ENCODE measurements around the gene PSMG4. TPM values are rescaled to one million over a fixed set of nuclear protein-coding genes. Genes with fewer than 3 reads are reported as not detected.
A peak's percentile ranks its signal among the peaks of the same experiment; 100 is the strongest.

The PSMG4 gene
- total RNA-seq, 1 experiment from 2014 or later, result 26.8 TPM

DNA sequence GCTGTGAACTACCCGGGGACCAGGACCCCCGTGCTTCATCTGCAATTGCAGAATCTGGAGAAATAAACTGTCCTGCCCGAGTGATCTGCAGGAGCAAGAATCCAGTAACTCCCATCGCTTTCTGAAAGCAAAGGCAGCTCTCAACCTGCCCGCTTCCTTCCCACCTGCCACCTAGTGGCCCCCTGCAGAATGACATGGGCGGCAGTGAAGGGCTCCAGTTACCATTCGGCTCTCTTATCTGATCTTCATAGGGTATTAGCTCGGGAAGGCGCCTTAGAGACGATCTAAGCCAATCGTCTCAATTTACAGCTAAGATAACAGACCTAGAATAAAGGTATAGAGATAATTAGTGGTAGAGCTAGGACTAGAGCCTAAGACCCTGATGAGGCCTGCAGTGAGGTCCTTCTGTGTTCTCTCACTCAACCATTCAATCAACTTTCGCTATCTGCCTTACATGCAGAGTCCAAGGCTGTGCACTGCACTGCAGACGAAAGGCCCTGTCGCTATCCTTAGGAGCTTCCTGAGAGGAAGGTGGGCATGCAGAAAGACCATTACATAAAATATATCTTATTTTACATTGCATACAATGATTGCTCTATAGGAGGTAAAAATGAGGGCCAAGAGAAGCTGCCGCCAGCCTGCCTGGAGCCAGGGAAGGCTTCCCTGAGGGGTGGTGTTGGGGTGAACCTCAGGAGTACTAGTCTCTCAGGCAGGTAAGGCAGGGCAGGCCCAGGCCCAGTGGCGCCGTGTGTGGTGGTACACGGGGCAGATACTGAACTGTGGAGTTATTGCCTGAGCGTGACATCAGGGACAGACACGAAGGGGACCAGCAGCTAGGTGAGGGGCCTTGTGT is 7.1 kb upstream of the PSMG4 start:
- peak; percentile 82 for DNase-seq (ENCODE audit: low read depth)

DNA sequence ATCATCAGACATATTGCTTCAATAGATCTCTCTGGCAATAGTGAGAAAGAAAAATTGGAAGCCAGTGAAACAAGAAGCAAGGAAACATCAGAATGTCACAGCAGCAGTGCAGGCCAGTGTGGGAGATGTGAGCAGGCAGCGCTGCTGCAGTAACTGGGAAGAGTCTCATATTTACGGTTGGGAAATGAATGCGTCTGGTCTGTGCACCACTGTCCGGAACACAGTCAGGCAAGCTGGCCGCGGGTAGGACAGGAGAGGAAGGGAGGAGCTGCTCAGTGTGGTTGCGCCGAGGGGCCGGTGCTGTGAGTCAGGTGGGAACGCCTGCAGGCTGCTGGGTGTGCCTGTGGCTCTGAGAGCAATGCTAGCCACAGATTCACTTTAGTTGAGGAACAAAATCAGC is 6.4 kb upstream of the PSMG4 start:
- DNase-seq (ENCODE audit: low read depth), result peak; percentile 46

DNA sequence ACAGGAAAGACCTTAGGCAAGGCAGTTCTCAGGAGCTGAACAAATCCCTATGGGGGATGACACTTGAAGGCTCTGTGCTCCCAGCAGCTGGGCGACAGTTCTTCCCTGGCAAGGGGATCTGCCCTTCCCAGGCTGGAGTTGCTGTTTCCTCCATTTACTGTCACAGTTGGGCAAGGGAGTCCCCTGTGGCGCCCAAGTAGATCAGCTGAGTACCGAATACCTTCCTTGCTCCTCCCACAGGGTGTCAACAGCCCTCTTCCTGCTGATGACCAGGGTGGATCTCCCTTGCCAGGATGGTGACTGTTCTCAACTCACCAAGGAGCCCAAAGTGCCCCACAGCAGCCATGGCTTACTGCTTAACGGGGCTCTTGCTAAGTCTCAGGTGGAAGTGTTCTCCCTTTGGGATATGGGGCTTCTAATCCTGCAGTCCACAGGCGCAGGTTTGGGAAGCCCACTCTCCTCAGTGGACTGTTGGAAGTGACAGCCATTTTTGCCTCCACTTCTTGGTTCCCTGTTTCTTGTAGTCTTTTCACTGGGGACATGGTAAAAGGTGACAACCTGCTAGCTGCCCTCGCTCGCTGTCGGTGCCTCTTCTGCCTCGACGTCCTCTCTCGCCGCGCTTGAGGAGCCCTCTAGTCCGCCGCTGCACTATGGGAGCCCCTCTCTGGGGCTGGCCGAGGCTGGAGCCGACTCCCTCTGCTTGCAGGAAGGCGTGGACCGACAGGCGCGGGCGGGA is 5.7 kb upstream of the PSMG4 start:
- DNase-seq (ENCODE audit: low read depth), result no peak

DNA sequence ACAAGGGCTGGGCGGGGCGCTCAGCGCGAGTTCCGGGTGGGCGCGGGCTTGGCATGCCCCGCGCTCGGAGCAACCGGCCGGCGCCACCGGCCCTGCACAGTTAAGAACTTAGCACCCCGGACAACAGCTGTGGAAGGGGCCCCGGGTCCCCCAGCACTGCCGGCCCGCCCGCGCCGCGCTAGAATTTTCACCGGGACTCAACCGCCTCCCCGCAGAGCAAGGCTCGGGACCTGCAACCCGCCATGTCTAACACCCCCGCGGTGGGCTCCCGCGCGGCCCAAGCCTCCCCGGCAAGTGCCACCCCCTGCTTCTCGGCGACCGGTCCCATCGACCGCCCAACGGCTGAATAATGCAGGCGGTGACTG is 5.2 kb upstream of the PSMG4 start:
- no peak for DNase-seq (ENCODE audit: low read depth)

DNA sequence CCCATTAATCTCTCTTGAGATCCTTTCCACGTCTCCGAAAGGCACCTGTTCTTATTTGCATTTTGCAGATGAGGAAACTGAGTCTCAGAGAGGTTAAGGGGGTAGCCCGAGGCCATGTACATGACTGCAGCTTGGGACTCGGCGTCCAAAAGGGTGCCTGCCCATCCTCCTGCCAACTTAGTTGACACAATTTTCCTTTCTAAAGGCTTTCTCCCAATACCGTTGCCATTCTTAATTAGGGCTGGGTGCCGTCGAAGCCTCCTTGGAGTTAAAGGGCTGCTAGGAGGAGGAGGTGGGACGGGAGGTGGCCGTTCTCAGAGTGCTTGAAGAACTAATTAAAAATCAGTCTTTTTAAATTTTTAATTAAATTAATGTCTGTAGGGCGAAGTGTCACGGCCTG is 546 bp upstream of the PSMG4 start:
- no peak for DNase-seq (ENCODE audit: low read depth)

DNA sequence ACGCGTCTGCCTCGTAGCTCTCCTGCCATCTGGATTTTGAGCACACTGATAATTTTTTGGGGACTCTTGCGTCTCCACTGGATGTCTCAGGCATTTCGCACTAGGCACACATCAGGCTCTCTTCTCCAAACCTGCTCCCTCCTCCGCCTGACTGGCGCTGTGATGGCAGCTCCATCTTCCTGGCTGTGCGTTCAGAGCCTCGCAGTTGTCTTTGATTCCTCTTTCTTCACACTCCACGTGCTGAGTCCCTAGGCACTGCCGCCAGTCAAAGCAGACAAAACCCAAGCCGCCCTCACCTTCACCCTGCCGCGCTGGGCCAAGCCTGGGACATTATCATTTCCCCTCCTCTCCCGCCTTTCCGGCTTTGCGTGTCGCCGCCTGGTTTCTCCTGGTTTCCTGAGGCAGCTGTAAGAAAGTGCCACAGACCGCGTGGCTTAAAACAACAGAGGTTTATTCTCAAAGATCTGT is 778 bp downstream of the PSMG4 start:
- peak; percentile 53 for DNase-seq (ENCODE audit: low read depth)

DNA sequence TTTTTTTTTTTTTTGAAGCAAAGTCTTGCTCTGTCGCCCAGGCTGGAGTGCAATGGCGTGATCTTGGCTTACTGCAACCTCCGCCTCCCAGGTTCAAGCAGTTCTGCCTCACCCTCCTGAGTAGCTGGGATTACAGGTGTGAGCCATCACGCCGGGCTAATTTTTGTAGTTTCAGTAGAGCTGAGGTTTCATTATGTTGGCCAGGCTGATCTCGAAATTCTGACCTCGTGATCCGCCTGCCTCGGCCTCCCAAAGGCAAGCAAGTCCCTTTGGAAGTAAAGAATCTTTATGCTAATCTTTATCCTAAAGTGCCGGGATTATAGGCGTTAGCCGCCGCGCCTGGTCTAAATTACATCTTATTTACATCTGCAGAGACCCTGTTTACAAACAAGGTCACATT is 1.5 kb downstream of the PSMG4 start:
- DNase-seq (ENCODE audit: low read depth), result no peak

DNA sequence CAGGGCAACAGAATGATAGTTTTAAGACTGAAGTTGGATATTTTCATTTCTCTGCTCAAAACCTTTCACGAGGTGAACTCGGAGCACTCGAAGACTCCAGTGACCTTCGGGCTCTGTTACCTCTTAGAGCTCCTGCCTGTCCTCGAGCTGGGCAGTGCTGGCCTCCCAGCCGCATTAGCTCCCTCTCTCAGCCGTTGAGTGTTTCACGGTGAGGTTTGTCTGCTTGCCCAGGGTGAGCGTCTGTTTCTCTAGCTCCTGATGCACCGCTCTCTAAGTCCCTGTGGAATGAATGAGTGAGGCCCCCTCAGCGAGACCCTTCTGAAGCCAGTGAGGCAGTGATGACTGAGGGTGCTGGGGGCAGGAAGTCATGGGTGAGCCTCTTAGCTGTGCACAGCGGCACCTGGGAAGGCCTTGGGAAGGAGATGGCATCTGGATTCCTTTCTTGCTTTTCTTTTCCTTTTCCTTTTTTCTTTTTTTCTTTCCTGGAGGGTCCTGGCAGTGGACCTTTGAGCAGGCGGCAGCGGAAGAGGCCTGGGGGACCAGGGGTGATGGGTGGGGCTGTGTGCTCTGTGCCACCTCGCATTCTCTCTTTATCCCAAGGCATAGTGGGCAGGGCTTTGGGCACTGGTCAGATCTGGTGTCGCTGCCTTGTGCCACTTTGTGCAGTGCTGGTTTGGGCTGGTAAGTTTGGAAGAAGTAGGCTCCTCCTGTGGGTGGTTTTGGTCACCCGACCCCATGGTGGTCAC is 2.2 kb downstream of the PSMG4 start:
- DNase-seq (ENCODE audit: low read depth), result no peak

DNA sequence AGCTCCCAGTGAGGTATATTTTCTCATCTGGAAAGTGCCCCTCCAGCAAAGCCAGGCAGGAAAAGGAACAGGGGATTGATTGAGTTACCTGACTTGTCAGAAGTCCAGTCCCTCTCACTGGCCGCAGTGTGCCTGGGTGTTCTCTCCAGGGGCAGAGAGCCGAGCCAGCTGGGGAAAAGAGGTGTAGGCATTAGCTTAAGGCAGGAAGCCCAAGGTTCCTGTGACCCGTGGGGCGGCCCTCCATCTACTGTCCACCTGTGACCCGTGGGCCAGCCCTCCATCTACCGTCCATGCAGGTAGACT is 2.7 kb downstream of the PSMG4 start:
- DNase-seq (ENCODE audit: low read depth), result no peak

DNA sequence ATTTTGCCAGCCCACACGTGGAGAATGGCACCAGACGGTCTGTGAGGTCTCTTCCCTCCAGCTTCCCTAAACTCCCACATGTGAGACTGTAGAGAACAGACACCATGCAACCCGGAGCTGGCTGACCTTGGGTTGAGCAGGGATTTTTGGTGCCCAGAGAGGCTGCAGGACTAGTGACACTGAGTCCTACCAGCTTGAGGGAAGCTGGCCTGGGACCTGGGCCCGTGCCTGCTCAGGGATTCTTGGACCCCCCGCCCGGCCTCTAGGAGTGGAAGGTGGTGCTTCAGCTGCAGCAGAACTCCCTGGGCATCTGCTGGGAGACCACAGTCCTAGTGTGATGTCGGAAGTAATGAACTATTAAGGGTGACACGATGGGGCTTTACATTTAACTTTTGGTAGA is 3.2 kb downstream of the PSMG4 start:
- DNase-seq (ENCODE audit: low read depth), result no peak

DNA sequence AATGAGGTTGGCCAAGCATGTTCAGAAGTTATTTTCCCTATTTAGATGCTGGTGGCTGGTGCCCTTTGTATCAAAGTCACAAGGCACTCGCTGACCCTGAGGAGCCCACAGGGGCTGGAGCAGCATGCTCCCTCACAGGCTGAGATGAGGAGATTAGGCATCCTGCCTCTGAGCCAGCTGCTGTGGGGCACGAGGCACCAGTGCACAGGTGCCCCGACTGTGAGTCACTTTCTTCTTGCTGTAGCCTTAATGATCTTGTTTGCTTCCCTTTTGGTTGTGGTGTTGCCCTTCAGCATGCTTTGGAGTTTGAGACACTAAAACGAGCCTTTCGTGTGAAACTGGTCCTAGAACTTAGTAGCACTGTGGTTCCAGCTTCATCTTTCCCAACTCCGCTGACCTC is 4.3 kb downstream of the PSMG4 start:
- DNase-seq (ENCODE audit: low read depth), result no peak

DNA sequence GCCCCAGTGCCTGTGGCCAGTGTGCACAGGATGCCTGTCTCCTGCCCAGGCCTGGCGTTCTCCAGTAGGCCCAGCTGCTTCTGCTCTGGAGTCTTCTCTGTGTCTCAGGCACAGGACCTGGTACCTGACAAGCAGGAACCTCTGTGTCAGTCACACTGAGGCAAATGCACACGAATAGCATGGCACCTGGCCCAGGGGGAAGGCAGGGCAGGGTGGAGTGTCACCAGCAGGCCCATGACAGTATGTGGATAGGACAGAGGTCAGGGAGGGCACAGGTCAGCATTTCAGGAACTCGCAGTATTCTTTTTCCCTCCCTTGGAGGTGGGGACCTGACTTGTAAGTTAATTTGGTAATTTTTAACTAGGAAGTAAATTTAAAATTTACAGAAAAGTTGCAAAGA is 5.6 kb downstream of the PSMG4 start:
- DNase-seq (ENCODE audit: low read depth), result no peak

DNA sequence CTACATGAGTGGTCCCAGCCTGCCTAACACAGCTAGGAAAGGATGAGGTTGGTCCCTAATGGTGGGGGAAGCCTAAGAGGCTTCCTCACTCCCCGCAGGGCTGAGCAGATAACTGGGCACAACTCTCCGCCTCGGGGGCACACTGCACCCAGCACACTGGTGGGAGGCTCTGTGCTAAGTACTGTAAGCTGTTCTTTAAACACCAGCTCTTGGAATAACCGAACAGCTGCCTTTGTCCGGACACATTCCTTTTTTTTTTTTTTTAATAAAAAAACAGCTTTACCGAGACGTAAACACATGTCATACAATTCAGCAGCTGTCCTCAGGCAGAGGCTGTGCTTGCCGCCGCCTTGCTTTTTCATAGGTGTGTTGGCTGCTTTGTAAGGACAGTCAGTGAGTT is 6.9 kb downstream of the PSMG4 start:
- DNase-seq (ENCODE audit: low read depth), result no peak

DNA sequence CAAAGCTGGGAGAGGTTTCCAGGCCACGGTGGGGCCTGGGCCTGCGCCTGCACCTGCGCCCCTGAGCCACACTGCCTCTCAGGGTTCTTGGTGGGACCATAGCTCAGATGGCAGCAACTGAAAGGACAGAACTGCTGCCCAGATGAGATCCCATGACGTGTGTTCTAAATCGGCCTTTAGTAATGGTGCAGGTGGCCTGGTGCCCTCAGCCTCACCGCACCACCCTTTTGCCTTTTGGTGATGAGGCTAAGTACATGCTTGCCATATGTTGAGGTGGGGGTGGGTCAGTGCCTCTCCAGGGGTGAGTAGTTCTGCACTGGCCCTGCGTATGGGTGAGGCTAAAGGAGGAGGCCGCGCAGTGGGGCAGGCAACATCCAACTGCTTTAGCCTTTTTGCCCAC is 7.4 kb downstream of the PSMG4 start:
- DNase-seq (ENCODE audit: low read depth), result no peak

DNA sequence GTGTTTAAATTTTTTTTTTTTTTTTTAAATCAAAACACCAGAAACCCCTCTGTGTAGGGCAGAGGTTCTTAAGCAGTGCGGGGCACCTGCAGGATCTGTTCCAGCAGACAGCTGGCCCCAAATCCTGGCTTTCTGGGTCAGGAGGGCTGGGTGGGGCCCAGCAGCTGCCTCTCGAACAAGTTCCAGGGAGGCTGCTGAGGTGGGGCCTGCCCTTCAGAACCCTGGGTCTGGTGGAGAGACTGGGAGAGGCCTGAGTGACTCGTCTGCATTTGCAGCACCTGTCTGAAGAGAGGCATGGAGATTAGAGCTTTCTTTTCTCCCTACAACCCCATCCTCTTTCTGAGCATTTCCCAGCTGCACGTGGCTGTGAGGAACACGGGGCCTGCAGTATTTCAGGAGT is 8.4 kb downstream of the PSMG4 start:
- DNase-seq (ENCODE audit: low read depth), result no peak

DNA sequence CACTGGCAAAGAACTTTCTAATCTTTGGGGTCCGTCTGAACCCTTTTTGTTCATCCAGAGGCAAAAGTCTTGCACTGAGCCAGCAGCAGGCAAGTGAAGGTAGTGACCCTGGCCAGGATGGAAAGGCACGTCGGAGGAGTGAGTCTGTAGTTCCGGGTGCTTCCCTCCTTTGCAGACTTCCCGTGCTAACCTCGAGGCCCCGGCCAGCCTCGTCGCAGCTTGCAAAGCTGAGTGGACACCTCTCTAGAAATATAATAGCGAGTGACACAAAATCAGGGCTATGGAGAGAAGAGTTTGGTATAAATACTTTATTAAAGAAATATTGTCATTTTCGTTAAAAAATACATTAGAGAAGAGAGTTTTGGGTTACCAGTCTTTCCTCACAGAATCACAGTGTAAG is 9.9 kb downstream of the PSMG4 start:
- no peak for DNase-seq (ENCODE audit: low read depth)

DNA sequence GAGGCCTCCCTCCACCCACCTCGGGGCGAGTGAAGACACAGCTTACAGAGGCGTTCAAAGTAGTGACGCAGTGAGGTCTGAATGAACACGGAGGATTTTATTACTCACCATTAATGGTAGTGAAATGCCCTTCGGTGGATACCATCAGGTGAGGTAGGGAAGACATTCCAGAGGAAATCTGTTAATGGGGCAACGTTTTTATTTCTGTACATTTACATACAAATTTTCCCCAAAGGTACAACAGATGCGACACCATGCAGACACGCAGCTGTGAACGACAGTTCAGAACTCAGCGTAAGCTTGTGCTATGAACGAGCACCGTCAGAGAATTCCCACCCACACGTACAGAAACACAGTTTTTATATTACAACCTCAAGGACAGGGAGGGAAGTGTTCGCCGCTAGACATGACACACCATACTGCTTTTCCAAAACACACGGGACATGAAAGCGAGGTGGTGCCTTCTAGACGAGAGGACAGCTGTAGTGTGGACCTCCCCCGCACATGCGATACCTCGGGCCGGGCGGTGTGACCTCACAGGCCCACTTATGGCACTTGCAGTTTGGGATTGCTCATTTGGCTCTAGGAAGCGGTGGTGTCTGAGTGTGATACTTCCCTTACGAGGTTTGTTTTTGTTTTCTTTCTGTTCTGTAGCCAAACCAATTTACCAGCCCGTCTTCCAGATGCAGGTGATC is 10.7 kb downstream of the PSMG4 start:
- no peak for DNase-seq (ENCODE audit: low read depth)

DNA sequence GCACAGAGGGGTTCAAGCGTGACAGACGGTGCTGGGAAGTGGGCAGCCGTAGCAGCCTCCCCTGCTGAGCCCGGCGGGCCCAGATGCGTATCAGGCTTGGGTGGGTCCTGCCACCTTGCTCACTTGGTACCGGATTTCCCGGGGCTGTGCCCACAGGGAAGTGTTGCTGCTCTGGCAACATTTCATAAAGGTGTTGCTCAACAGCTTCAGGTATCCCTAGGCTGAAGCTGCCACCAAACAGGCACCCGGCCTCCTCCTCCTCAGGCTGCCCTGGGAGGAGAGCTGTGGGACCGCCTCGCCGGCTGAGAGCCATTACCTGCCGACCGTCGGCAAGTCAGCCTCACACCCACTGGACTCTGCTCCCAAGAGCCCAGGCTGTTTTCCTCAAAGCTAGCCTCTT is 11.5 kb downstream of the PSMG4 start:
- DNase-seq (ENCODE audit: low read depth), result no peak

DNA sequence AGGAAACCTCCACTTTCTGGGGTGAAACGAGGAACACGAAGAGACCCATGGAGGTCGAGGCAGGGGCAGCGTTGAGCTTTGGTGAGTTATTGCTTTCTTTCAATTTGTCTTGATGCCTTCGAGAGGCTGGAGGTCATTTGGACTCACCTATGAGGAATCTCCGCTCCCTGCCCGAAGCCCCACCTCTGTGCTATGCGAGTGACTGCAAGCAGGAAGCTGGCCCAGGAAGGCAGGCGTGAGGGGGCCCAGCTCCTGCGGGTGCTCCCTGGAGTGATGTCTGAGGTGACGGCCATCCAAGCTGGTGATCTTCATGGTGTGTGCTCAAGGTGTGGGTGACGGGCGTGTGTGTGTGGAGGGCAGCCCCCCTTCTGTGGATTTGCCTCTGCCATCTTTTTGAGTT is 13.0 kb downstream of the PSMG4 start:
- DNase-seq (ENCODE audit: low read depth), result no peak

DNA sequence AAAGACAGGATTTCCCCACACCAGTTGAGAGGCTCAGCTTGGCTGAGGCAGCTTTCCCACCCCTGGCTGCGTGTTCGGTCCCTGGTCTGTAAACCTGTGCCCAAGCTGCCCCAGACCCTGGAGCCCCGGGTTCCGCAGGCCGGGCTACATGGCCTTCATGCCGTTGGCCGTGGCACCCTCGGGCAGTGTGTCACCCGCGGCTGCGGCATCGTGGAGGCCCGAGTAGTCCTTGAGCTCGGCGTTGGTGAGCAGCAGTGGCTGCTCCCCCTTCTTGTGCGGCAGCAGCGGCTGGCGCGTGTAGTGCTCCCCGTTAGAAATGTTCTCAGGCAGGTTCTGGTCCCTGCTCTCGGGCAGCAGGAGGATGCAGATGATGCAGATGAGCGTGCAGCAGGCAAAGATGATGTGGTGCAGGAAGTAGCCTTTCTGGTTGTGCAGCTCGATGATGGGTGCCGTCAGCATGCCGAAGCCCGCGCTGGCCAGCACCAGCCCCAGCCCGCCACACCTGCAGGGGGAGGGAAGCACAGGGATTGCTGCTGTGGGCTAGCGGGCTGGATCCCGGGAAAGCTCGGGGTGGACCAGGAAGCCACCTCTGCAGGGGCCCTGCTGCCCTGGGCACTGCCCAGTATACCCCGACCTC is 14.3 kb downstream of the PSMG4 start:
- no peak for DNase-seq (ENCODE audit: low read depth)

DNA sequence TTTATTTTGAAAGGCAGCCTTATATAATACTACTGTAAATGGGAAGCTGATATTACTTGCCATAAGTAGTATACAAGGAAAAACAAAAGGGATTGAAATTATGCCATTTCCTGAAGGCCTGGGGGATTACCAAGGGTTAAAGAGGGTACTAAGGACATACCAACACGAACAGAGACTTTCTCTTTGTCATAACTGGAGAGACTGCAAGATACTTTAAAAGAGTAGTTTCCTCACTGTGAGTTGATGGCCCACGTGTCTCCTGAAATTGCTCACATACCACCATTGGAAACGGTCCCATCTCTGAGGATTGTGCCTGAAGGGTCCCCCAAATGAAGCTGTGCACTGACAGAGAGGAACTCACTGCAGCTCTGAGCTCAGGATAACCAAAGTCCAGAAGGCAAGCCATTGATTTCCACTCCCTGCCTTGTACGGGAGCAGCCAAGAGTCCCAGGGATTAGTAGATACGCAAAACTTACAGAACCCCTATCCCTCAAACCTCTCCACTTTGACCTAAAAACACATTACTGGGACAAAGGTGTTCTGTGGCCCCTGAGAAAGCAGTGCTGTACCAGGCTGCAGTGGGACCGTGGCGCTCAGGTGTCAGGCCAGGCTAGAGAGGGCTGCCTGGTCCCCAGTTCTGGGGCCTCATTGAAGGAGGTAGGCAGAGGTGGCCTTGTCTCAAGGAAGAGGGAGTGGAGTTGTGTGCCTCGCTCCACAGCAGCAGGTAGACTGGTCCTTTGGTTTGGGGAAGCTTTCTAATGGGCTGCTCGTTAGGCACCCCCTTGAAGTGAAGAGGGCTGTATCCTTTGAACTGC is 15.2 kb downstream of the PSMG4 start:
- no peak for DNase-seq (ENCODE audit: low read depth)
